Erythroblast (primary cell): ENCODE measurements around the gene HNRNPLL.
A peak's percentile ranks its signal among the peaks of the same experiment; 100 is the strongest.

Experiments used
- DNase-seq, 2 experiments: peaks; one replicate each; lab custom pipeline; 2025; lab: John Stamatoyannopoulos, UW
- GATA1 ChIP-seq: IDR thresholded peaks from 2 replicates; pipeline ENCODE4 v1.6.1; 2011; ENCODE audit warnings: low read depth, mild to moderate bottlenecking, control low read depth, low read length, moderate library complexity
- POLR2A ChIP-seq: IDR thresholded peaks from 2 replicates; pipeline ENCODE4 v1.6.1; 2011; ENCODE audit warnings: mild to moderate bottlenecking, low read length

The HNRNPLL gene

GRCh38 chr2:38597115-38597514, 5.6 kb downstream of the HNRNPLL start:
- TF ChIP-seq POLR2A (no peak), GATA1 (no peak)
- DNase-seq = no peak

- DNase-seq = no peak
- TF ChIP-seq POLR2A (no peak), GATA1 (no peak)
These were observed 6.5 kb downstream of the HNRNPLL start for GRCh38 chr2:38596229-38596628.

GRCh38 chr2:38592951-38593350, 9.8 kb downstream of the HNRNPLL start:
- DNase-seq = no peak
- TF ChIP-seq GATA1 = no peak
- TF ChIP-seq POLR2A = no peak

GRCh38 chr2:38591152-38591551, 11.6 kb downstream of the HNRNPLL start:
- DNase-seq = no peak
- TF ChIP-seq POLR2A (no peak), GATA1 (no peak)

- peak; percentile 10 to 18 for DNase-seq
- TF ChIP-seq GATA1 (no peak), POLR2A (no peak)
These were observed 12.7 kb downstream of the HNRNPLL start for GRCh38 chr2:38590053-38590452.

- TF ChIP-seq POLR2A = no peak
- no peak for TF ChIP-seq GATA1
These were observed 15.8 kb downstream of the HNRNPLL start for GRCh38 chr2:38586931-38587330.

GRCh38 chr2:38584881-38585280, 17.8 kb downstream of the HNRNPLL start:
- no peak for TF ChIP-seq GATA1
- no peak for TF ChIP-seq POLR2A
- DNase-seq = no peak

More at GRCh38 chr2:38586931-38587330, 15.8 kb downstream of the HNRNPLL start:
- no peak for DNase-seq

GRCh38 chr2:38583994-38584393, 18.7 kb downstream of the HNRNPLL start:
- DNase-seq = no peak
- TF ChIP-seq POLR2A = no peak
- TF ChIP-seq GATA1 = no peak

GRCh38 chr2:38583524-38583923, 19.2 kb downstream of the HNRNPLL start:
- no peak for DNase-seq
- TF ChIP-seq POLR2A (no peak), GATA1 (no peak)

GRCh38 chr2:38581193-38582147, 21.3 kb downstream of the HNRNPLL start:
- peak; percentile 83 to 88 for DNase-seq
- TF ChIP-seq POLR2A = no peak
- TF ChIP-seq GATA1 = no peak

GRCh38 chr2:38580115-38580636, 22.6 kb downstream of the HNRNPLL start:
- TF ChIP-seq GATA1 (no peak), POLR2A (no peak)
- no peak for DNase-seq

GRCh38 chr2:38578832-38579231, 23.9 kb downstream of the HNRNPLL start:
- no peak for DNase-seq
- TF ChIP-seq GATA1 (no peak), POLR2A (no peak)

- DNase-seq = no peak
- TF ChIP-seq GATA1 (no peak), POLR2A (no peak)
These were observed 28.4 kb downstream of the HNRNPLL start for GRCh38 chr2:38574278-38574677.

- DNase-seq = no peak
- no peak for TF ChIP-seq POLR2A
- no peak for TF ChIP-seq GATA1
These were observed 30.6 kb downstream of the HNRNPLL start for GRCh38 chr2:38572167-38572566.
